22Rv1 (cell line): ENCODE data around the gene COMMD2.

ENCODE experiments used
- H3K27ac ChIP-seq: fragments of 450-650 bp; 2 replicates; pipeline ENCODE4 v1.5.1; 2017
- CTCF ChIP-seq: fragments of 450-650 bp; IDR thresholded peaks from 2 replicates; pipeline ENCODE4 v1.5.1; 2017; ENCODE audit warnings: mild to moderate bottlenecking
- ZFX ChIP-seq: fragments of 450-650 bp; IDR thresholded peaks from 2 replicates; pipeline ENCODE4 v1.6.1; 2017; ENCODE audit warnings: antibody characterized with exemption, borderline replicate concordance

Gene COMMD2

DNA sequence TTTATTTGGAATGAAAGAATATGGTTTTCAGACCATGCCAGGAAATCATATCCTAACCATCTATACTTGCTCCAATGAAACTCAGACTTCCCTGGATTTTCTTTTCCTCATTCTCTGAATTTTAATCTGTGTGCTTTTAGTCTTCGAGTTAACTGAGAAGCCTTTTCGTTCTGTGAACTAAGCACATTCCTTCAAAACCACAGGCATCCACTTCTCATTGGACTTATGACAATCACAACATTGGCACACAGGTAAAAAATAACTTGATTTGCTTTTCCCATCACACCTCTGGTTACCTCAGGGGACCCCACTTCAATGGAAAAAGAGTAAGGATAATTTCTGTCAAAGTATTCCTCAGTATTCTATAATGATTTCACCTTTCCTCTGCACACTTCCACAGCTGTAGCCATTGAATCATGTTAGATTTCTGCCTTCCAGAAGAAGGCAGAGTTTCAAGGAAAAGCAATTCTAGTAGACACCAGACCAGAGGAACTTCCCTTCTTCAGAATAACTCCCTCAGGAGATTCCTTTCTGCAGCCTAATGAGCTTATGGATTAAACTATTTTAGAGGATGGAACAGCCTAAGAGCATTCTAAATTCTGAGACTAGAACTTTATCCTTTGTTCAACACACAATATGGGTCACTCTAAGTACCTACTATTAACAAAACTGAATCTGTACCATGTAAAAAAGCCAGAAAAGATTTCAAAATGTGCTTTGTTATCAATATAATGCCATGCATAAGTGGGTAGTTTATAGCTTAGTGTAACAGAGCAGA is 15.9 kb downstream of the COMMD2 start:
- no peak overlapping the region for H3K27ac ChIP-seq
- TF ChIP-seq ZFX (no peak), CTCF (no peak)

DNA sequence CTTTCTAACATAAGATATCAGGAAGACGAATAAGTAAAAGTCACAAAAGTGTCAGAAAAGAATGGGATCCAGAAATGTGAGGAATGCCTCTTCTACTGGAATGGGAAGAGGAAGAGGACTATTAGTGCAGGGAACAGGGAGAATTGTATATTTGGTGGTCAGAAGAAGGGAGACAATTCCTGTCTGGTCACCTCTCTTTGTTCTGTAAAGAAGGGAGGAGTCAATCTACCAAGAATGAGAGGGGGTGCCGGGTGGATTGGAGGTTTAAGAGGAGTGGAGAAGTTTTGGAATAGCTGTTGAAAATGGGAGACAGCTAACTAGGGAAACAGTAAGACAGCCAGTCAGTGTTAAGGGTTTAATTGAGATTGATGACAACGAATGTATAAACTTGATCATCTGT is 20.1 kb downstream of the COMMD2 start:
- H3K27ac ChIP-seq, result no peak overlapping the region
- TF ChIP-seq CTCF (no peak), ZFX (no peak)

- no peak overlapping the region for H3K27ac ChIP-seq
- TF ChIP-seq CTCF (no peak), ZFX (no peak)
Measured at GRCh38 chr3:149727656-149728055, 24.6 kb downstream of the COMMD2 start.

DNA sequence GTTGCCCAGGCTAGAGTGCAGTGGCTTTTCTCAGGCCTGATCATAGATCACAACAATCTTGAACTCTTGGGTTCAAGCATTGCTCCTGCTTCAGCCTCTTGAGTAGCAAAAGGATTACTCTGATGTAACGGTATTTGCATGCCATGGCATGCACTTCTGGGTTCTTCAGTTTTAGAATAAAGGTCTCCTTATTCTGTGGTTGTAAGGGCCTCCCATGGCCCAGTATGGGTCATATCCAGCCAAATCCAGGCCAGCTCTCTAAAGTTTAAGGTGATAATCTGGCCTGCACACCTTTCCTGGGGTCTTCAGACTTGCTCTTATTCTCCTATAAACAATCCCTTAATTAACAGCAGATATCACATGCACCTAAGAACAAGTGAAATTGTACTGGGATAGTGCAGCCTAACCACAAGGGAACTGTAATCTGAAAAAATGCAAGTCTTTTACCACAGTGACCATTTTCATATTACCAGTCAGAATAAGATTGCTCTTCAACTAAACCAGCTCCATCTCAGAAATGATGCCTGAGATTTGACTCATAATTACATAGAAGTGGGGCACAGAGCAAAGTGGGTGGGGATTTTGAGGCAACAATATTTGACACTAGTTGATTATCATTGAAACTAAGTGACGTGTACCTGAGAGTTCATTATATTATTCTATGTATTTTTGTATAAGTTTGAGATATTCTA is 25.4 kb downstream of the COMMD2 start:
- TF ChIP-seq CTCF, result no peak
- TF ChIP-seq ZFX, result no peak
- no peak overlapping the region for H3K27ac ChIP-seq

- H3K27ac ChIP-seq, result no peak overlapping the region
- TF ChIP-seq ZFX (no peak), CTCF (no peak)
Measured at GRCh38 chr3:149723781-149724180, 28.5 kb downstream of the COMMD2 start.

DNA sequence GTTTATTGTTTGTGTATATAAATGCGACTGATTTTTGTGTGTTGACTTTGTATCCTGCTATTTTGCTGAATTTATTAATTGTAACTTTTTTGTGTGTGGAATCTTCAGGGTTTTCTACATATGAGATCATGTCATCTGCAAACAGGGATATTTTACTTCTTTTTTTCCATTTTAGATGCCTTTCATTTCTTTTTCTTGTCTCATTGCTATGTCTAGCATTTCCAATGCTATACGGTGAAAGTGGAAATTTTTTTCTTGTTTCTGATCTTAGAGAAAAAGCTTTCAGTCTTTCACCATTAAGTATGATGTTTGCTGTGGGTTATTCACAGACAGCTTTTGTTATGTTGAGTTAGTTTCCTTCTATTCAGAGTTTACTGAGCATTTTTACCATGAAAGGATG is 31.4 kb downstream of the COMMD2 start:
- H3K27ac ChIP-seq, result no peak overlapping the region
- TF ChIP-seq ZFX (no peak), CTCF (no peak)

- H3K27ac ChIP-seq, result no peak overlapping the region
- peak; percentile 80 for TF ChIP-seq CTCF
- TF ChIP-seq ZFX, result no peak
Measured at GRCh38 chr3:149717391-149718056, 34.8 kb downstream of the COMMD2 start.
